CD4-positive, alpha-beta T cell treated with Interferon gamma for 1 hour (primary cell): ENCODE results near the gene ALKBH1.
"Not testable (repeated sequence)": the region's sequence is repeated elsewhere in the genome, so short reads cannot be mapped to it uniquely, and the experiment has no call there.

ENCODE experiments used
- DNase-seq: peaks from one replicate; pipeline ENCODE4 v3.0.0-alpha.2; 2020

ALKBH1 gene

GRCh38 chr14:77673193-77673592 is 34.6 kb downstream of the ALKBH1 start:
- no peak for DNase-seq

- DNase-seq: no peak
These were observed 40.5 kb downstream of the ALKBH1 start for GRCh38 chr14:77667331-77667730.

GRCh38 chr14:77663293-77663692 is 44.5 kb downstream of the ALKBH1 start:
- no peak for DNase-seq

DNA sequence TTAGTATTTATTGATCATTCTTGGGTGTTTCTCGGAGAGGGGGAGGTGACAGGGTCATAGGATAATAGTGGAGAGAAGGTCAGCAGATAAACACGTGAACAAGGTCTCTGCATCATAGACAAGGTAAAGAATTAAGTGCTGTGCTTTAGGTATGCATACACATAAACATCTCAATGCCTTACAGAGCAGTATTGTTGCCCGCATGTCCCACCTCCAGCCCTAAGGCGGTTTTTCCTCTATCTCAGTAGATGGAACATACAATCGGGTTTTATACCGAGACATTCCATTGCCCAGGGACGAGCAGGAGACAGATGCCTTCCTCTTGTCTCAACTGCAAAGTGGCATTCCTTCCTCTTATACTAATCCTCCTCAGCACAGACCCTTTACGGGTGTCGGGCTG is 46.3 kb downstream of the ALKBH1 start:
- not testable (repeated sequence) for DNase-seq

GRCh38 chr14:77660754-77661153 is 47.1 kb downstream of the ALKBH1 start:
- no peak for DNase-seq

DNA sequence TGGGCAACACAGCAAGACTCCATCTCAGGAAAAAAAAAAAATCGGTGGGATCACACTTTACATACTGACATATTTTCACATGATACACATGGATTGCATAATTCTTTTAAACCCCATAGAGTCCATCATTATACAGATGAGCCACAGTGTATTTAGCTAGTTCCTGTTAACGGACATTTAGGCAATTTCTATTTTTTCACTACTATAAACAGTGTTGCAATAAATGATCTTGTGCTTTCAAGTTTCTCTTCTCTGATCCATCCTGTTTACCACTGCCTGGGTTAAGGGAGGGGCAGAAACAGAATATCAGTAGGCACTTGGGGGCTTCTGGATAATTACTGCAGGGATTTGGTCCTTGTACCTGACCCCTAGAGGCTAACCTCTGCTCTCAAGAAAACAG is 48.0 kb downstream of the ALKBH1 start:
- no peak for DNase-seq

- no peak for DNase-seq
These were observed 50.5 kb downstream of the ALKBH1 start for GRCh38 chr14:77657280-77657679.

DNA sequence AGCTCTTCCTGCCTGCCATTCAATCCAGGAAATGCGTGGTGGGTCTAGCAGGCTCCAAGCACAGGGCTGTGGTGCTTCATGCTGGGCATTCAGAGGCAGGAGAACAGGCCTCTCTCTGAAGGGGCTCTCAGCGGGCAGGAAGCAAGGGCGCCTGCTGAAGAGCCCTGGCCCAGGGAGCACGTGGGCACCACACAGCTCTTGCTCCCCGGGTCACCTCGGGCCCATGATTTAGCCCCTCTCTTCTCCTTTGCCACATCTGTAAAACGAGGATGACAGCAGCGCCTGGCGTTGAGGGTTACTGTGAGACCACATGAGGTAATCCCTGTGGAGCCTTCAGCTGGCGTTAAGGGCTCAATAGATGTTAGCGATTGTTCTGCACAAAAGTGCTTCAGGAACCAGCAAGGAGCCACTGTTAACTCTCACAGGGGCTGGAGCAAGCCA is 53.8 kb downstream of the ALKBH1 start:
- no peak for DNase-seq

GRCh38 chr14:77649326-77649725 is 58.5 kb downstream of the ALKBH1 start:
- no peak for DNase-seq

- DNase-seq: no peak
These were observed 59.2 kb downstream of the ALKBH1 start for GRCh38 chr14:77648520-77649200.

GRCh38 chr14:77647853-77648252 is 60.0 kb downstream of the ALKBH1 start:
- no peak for DNase-seq

GRCh38 chr14:77646907-77647306 is 60.9 kb downstream of the ALKBH1 start:
- no peak for DNase-seq

GRCh38 chr14:77645520-77646230 is 62.1 kb downstream of the ALKBH1 start:
- no peak for DNase-seq

DNA sequence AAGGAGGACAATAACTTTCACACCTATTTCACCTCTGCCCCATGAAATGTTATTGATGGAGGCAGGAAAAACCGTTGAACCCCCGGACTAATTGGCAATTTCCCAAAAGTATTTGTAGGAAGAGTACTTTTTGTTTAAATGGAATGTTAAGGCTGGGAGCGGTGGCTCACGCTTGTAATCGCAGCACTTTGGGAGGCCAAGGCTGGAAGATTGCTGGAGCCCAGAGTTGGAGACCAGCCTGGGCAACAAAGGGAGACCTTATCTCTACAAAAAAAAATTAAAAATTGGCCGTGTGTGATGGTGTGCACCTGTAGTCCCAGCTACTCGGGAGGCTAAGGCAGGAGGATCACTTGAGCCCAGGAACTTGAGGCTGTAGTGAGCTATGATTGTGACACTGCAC is 65.4 kb downstream of the ALKBH1 start:
- no peak for DNase-seq

GRCh38 chr14:77641534-77642341 is 66.1 kb downstream of the ALKBH1 start:
- peak; percentile 69 for DNase-seq

- peak; percentile 4 for DNase-seq
These were observed 66.9 kb downstream of the ALKBH1 start for GRCh38 chr14:77640756-77641533.

DNA sequence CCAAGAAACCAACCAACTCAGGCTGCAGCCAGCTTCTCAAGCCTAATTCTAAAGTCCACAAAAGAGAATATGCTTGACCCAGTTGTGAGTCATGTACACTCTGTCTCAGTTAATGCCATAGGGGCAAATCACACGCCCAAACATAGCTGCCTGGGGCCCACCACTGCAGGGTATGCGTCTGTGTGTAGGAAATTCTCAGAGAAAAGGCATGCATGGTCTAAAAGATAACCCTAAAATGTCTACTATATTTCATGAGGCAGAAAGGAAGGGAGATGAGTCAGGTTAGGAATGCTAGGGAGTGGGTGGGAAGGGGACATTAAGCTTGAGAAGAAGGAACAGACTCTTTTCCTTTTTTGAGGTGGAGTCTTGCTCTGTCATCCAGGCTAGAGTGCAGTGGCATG is 69.1 kb downstream of the ALKBH1 start:
- DNase-seq: no peak

DNA sequence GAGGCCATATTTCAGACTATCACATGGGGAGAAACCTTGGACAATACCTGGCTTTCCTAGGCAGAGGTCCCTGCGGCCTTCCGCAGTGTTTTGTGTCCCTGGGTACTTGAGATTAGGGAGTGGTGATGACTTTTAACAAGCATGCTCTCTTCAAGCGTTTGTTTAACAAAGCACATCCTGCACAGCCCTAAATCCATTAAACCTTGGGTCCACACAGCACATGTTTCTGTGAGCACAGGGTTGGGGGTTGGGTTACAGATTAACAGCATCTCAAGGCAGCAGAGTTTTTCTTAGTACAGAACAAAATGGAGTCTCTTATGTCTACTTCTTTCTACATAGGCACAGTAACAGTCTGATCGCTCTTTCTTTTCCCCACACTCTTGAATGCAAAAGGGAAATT is 72.0 kb downstream of the ALKBH1 start:
- DNase-seq: not testable (repeated sequence)

DNA sequence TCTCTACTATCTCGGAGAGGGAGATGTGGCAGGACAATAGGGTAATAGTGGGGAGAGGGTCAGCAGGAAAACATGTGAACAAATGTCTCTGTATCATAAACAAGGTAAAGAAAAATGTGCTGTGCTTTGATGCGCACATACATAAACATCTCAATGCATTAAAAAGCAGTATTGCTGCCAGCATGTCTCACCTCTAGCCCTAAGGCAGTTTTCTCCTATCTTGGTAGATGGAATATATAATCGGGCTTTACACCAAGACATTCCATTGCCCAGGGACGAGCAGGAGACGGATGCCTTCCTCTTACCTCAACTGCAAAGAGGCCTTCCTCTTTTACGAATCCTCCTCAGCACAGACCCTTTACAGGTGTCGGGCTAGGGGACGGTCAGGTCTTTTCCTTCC is 72.4 kb downstream of the ALKBH1 start:
- not testable (repeated sequence) for DNase-seq

DNA sequence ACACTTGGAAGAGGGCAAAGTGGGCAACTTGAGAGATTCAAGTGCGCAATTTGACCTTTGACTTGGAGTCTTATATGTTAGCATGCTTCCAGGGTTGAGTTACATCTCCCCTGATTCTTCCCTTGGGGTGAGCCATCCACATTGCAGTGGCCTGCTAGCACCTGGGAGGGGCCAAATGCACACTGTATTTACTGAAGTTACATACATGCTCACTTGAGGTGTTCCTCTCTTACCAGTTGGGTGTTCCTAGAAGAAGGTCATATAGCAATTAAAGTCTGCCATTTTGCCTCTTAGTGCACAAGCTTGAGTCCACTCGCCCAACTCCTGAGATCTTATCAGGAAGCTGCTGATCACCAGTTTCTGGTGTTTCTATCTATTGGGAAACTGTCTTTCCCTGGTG is 77.7 kb downstream of the ALKBH1 start:
- DNase-seq: no peak

DNA sequence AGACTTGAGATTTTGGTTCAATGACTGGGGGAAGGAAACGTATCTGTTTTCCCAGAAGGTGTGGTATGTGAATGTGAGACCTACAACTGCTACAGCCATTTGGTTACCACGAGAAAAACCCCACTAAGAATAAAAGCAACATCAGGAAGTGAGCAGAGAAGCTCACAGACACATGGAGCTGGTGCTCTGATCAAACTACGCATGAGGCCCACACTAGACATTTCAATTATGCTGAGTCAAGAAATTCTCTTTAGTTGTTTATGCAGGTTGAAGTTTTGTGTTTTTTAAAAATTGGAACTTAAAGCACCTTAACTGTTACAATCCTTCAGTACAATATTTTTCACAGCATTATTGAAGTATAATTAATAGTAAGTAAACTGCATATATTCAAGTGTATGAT is 82.5 kb downstream of the ALKBH1 start:
- DNase-seq: no peak

GRCh38 chr14:77623201-77623600 is 84.6 kb downstream of the ALKBH1 start:
- DNase-seq: no peak
